ELF-1 (cell line): ENCODE results near the gene BTG1.
A peak's percentile ranks its signal among the peaks of the same experiment; 100 is the strongest.

Experiments used
- DNase-seq: peaks from one replicate; pipeline ENCODE4 v3.0.0-alpha.2; 2016; ENCODE audit warnings: low read depth, low spot score

BTG1 gene, protein sequence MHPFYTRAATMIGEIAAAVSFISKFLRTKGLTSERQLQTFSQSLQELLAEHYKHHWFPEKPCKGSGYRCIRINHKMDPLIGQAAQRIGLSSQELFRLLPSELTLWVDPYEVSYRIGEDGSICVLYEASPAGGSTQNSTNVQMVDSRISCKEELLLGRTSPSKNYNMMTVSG

DNA sequence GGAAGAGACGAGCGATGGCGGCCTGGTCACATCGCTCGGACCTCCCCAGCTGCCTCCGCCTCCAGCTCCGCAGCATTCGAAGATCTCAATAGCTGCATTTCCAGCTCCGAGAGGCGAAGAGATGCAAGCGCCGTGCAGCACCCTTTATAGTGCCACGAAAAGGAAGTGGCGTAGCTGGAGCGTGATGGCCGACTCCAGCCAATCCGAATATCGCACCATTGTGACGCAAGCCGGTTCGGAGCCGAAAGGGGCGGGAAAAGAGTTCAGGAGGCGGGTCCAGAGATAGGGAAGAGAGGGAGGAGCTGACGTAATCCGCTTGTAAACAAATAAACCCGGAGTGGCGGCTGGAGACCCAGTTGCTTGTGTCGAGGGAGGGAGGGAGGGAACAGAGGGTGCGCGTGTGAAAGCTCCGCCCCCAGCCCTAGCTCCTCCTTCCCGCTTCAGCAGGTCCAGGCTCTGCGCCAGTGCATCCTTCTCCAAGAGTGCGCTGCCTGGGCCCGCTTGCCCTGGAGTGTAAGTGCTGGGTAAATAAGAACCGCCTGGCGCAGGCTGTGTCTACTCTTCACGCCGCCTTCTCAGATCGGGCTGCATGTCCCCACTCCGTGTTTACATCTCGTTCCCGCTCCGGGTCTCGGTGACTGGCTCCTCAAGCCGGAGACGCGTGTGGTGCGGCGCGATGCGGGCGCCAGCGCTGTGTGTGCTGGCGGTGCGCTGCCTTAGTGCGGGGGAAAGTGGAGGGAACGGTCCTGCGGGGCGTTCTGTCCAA is at the start of gene BTG1:
BTG1 (minus strand) TSS at position 116 of the 766 bp plus-strand sequence. CDS start 311 bp downstream, outside the sequence.
- DNase-seq, result peak; percentile 100

DNA sequence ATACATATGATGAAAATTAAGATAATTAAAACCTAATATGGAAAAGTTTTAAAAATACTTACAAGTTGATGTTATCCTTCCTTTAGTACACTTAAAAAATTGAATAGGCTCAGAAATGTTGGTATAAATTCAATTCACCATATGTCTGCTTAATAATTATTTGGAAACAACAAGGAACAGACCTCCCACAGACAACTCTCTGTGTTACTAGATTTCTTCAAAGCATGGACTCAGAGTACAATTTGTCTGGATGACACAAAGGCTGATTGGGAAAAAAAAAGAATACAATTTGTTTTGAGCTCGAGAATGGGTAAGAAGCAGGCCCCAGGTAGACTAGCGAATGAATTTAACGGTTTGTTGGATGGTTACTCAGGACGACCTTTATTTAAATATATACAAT is 48.9 kb upstream of the BTG1 start:
- DNase-seq, result no peak

DNA sequence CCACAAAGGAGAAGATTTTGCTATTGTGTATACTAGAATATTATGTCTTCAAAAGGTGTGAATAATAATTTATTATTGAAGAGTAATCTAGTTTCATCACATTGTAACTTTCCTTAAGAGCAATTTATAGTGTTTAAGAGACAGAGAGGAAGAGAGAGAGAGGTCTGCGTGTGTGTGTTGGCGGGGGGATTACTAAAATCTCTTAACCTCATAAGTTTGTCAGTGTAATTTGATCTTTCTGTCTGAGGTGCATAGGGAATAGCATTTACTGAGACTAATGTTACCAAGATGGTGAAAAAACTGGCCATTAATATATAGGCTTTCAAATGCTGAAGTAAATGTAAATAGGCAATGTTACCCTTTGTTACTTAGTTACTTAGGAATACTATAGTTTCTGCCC is 48.2 kb upstream of the BTG1 start:
- DNase-seq, result no peak

DNA sequence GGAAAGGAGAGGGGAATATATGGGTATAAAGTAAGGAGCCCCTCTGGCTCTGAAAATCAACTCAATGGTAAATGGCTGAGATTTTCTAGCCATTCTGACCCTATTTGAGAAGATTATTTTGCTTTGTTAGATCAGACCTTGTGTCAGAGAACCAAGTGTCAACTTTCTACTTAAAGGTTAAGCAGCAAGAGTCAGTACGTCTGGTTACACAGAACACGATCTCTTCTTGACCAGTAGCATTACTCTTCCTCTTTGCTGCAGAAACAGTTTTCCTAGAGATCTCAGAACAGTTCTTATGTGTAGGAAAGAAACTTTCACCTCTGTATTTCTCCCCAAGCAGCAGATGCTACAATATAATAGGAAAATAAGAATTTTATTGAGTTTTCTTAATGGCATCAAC is 47.4 kb upstream of the BTG1 start:
- DNase-seq, result no peak

DNA sequence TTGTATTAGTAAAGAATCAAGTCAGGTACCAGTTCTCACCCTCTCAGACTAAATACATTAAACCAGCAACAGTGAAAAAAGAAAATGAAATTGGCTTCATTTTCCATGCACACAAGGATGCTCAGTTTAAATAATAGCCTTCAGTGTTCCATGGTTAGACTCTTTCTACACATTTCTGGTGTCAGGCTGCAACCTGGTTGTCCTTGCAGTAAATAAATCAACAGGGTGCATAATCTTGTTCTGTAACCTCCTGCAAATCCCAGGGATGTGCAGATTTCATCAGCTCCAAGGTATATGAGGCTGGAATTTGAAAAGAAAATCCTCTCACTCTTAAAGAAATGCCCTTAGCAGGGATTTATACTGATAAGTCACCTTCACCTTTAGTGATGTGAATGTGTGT is 46.7 kb upstream of the BTG1 start:
- no peak for DNase-seq

DNA sequence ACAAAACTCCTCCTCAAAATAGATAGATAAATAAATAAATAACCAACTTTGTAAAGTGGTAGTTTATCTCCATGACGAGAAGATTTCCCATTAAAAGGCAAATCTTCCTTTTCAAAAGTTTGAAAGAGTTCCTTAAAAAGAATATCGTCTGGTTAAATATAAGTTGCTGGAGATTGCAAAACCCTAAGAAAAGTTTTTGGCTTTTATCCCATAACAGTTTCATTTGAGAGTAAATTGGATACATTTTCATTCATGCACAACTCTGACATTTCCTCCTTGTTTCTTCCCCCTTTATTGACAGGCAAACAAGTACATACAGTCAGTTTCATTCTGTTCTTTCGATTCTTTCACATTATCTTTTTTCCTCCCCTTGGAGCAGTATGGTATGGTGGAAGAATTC is 45.4 kb upstream of the BTG1 start:
- no peak for DNase-seq

DNA sequence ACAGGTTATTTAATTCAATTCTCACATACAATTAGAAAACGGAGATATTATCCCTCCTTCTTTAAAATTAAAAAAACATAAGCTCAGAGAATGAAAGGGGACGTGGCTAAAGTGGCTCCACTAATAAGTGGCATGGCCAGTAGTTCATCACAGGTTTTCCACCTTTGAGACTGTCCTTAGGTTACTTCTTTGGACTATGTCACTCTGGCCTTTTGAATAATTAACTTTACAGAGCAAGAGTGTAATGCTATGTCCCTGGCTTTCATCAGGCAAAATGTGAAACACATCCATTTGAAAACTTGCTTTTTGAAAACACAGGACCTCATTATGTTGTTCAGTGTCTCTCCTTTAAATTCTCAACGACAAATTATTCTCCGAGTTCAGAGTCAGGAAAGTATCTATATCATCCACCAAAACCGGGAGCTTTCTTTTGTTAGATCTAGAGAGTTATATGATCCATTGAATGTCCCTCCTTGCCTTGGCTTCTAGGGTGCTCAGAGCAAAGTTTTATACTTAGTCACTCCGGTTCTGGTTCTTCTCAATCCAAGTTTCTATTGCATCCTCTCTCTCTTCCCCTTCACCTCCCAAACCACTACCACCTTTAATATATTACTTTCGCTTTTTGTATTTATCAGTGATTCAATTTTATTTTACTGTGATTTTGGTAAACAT is 43.0 kb upstream of the BTG1 start:
- no peak for DNase-seq

DNA sequence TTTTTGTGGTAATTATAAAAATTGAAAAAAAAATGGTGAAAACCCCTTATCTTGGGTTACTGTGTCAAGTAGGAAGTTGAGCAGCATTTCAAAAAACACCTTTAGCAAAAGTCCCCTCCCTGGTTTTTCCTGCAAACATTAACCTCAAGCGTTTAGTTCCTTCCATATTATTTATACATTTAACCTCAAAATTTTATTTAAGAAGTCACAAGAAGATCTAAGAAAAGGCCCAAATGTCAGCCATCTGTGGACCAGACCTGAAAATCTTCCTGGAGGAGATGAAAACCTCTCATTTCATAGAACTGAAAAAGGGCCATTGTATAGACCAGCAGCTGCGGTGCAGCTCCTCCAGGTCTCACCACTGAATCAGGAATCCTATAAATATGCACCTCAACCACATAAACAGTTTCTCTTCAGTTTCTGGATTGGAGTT is 40.4 kb upstream of the BTG1 start:
- DNase-seq, result no peak

DNA sequence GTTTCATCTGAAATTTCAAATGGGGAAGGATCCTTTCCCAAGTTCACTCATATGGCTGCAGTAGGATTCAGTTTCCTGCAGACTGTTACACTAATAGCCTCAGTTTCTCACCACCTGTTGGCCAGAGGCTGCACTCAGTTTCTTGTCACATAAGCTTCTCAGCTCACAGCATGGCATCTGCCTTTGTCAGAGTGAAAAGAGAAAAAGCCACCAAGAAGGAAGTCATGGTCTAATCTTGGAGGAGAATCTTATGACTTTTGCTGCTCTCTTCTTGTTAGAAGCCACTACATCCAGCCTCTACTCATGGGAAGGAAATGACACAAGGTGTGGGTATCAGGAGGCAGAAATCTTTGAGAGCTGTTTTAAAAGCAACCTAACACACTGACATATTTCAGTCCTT is 39.4 kb upstream of the BTG1 start:
- no peak for DNase-seq

DNA sequence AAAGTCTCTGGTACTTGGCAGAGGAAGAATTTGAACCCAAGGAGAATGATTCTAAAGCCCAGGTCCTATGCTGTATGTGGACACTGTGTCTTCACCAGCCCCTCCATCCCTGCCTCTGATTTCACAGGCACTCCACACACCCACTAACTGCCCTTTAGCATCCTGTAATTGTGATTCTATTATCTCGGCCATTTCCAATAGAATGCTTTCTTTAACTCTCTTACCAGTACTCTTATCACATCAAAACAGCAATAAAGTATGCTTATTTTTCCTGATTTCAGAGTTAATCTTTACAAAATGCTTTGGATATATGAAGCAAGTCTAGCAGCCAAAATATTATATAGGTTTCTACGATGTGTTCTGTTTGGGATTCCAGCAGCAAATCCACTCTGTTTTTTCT is 37.9 kb upstream of the BTG1 start:
- no peak for DNase-seq

DNA sequence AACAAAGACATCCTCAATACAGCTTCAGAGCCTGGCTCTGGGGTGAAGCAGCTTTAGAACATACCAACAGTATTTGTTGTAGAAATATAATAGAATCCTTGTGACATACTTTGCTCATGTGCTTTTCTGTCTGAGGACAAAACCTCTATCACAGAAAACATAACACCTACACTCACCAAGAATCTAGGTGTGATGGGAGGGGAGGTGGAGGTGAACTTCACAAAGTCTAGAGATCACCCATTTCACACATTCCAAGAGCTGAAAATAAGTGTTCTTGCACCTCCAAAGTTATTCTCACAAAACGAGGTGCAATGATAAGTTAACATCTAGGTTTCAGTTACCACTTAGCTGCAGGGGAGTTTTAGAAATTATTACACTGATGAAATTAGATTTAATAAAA is 32.7 kb upstream of the BTG1 start:
- no peak for DNase-seq

DNA sequence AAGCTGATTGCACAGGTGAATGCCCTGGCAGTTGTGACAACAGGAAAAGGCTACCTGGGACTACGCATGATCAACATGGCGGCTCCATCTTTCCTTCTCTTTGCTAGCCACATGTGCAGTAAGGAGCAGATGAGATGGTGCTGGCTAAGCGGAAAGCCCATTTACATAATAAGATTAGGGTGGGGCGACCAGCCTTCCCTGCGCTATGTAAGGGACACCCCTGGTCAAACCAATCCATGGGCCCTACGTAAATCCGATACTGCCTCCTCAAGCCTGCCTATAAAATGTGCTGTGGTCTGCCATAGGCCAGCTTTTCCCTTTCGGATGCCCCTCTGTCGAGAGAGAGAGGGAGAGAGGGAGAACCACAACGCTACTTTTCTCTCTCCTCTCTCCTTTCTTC is 31.0 kb upstream of the BTG1 start:
- DNase-seq, result no peak

DNA sequence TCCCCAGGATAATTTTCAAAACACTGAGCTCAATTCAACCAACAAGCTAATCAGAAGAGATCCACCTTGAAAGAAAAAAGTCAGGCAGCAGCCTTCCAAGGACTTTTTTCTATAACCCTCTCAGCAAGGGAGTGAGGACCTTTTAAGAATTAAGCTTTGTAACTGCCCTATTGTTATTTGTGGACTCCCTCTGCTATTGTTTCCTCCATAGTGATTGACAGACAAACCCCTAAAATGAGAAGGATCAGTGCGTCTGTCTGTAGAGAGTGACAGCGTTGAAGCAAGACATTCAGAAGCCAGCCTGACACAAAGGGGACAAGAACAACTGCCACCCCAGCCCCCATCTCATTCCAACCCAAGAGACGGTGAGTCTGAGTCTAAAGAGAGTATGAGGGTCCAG is 30.3 kb upstream of the BTG1 start:
- DNase-seq, result no peak

DNA sequence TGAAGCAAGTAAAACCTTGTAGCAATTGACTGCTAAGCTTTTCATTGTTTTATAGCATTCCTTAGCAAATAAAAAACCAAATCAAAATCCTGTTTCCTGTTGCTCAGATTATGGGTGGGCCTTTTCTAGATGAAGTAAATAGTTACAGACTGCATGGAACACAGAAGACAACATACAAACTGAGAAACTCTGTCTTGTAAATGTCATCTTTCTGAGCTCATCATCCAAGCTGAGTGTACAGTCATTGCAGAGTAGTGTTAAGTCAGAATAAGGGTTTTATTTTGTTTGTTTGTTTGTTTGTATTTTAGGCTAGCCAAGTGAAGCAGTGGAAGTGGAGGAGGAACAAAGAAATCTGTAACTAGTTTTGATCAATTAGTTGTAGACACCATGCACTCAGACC is 24.4 kb upstream of the BTG1 start:
- DNase-seq, result no peak

DNA sequence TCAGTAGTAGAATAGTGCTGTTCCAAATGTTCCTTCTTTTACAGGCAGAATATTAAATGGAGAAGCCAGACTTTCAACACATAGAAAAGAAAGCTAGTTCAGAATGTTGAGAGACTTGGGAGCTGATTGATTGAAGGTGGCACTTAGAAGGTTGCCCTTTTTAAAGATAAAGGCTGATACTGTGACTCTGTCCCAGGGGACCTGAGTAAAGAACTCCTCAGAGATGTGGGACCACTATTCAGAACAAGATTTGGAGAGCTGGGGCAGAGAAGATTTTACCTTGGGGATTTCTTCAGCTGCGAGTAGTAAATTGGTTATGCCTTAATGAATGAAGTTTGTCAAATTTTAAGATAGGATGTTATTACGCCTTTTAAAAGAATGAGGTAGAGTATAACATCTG is 21.4 kb upstream of the BTG1 start:
- DNase-seq, result no peak

DNA sequence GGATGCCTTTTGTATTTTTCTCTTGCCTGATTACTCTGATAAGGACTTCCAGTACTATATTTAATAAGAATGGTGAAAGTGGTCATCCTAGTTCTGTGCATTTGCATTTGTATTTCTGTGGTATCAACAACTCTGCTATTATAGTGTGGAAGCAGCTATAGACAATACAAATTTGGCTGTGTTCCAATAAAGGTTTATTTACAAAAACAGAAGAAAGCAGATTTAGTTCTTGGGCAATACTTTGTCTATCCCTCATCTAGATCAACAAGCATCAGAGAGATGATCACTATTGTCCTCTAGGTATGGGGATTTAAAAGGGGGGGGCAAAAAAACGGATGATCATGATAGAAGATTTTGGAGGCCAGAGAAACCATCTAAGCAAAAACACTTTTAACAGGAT is 19.1 kb upstream of the BTG1 start:
- no peak for DNase-seq

DNA sequence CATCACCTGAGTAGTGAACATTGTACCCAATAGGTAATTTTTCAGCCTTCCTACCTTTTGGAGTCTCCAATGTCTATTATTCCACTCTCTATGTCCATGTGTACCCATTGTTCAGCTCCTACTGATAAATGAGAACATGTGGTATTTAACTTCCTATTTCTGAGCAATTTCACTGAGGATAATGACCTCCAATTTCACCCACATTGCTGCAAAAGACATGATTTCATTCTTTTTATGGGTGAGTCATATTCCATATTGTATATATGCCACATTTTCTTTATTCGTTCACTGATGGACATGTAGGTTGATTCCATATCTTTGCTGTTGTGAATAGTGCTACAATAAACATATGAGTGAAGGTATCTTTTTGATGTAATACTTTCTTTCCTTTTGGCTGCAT is 16.4 kb upstream of the BTG1 start:
- DNase-seq, result no peak

DNA sequence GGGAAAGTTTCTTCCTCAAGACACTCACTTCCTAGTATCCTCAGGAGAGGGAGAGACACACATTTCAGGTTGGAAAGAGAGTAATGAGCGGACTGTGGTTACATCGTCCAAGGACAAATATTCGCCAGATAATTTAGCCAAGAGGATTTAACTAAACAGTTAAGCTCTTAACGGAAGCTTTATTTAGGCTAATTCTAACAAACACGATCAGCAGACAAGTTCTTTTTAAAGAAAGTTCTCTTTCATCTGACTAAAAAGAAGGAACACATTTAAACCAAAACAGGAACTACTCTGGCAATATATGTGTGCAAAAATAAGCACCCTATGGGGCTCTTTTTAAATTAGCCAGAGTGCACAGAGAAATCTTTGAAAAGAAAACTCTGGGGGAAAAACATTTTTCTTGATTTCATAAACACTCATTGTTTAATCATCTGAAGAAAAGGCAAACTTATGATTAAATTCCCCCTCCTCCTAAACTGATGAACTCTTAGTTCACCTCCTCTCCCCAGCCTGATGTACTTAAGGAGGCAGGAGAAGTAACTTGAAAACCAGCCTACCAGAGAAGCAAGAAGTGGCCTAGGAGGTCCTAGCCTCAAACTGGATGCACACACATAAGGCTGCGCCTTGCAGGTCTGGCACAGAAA is 13.3 kb upstream of the BTG1 start:
- no peak for DNase-seq

DNA sequence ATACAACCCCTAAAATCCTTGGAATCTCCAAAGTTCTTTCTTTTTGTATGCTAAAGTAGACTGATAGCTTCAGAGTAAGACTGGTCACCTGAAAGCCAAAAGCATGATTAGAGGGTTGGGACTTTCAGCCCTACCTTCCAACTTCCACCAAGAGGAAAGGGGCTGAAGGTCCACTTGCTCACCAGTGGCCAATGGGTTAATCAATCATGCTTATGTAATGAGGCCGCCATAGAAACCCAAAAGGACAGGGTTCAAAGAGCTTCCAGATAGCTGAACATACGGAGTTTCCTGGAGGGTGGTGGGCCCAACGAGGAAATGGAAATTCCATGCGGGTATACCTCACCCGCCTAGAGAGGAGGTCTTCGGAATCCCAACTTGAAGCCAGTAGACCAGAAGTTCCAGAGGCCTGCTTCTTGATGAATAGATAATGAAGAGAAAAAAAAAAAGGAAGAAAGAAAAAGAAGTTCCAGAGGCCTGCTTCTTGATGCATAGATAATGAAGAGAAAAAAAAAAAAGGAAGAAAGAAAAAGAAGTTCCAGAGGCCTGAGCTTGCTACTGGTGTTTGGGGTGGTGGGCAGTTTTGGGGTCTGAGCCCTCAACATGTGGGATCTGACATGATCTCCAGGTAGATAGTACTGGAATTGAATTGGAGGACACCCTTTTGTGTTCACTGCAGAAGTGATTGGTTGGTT is 11.2 kb upstream of the BTG1 start:
- DNase-seq, result no peak

DNA sequence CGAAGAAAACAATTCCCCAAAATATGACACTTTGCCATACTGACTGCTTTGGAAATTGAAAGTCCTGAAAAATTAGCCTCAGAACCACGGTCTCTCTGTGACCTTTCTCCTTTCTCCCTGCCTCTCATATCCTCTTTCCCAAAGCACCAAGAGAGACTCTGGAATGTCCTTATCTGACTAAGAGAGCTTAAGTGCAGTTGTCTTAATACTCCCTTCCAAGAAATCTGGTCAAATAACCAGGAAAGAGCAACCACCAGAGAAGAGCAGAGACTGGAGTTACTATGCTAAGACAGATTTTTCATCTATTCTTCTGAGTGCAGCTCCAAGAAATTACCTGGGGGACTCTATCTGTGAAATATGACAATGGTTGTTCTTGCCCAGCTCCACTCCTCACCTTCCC is 10.5 kb upstream of the BTG1 start:
- no peak for DNase-seq

DNA sequence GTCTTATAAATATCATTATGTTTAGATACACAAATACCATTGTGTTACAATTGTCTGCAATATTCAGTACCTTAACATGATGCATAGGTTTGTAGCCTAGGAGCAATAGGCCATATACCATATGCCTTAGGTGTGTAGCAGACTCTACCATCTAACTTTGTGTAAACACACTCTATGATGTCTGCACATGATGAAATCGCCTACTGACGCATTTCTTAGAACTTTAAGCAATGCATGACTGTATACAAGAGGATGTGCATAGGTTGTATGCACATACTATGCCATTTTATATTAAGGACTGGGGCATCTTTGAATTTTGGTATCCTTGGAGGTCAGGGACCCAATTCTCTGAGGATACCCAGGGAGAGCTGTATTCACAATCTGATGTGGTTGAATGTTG is 10.1 kb upstream of the BTG1 start:
- DNase-seq, result no peak

DNA sequence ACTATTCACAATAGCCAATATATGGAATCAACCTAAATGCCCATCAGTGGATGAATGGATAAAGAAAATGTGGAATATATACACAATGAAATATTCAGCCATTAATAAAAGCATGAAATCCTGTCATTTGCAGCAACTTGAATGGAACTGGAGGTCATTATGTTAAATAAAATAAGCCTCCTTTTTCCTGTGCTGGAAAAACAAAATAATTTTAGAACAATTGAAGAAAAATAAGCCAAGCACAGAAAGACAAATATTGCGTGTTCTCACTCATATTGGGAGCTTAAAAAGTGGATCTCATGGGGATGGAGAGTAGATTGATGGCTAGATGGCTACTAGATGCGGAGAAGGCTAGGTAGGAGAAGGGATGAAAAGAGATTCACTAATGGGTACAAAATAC is 6.3 kb upstream of the BTG1 start:
- no peak for DNase-seq
